Right lobe of liver (tissue), 4 donors: Measurements from ENCODE around the gene TIMM29.

Experiments used
- CTCF ChIP-seq, 4 donors: fragments of 200-600 bp in 3 of 4; fragments of 450-650 bp in 1 of 4; IDR thresholded peaks; one replicate each; pipeline versions ENCODE4 v1.5.1 to v1.8.0; 2016 to 2022; ENCODE audit warnings: antibody characterized with exemption in 4 of 4, mild to moderate bottlenecking in 2 of 4
- POLR2A ChIP-seq: fragments of 450-650 bp; IDR thresholded peaks from one replicate; pipeline ENCODE4 v1.6.1; 2017; ENCODE audit warnings: antibody characterized with exemption, mild to moderate bottlenecking
- donor health status: DM: no; HTN: no; CAD: no.
- donor health status: DM: no; HTN: no; CAD: no.
- donor health status: DM: no; HTN: yes; CAD: no.

GRCh38 chr19:10961073-10961860, 32.7 kb downstream of the TIMM29 start:
- no peak for TF ChIP-seq CTCF (IDR thresholded peaks at IDR 0.05)
- no peak for TF ChIP-seq POLR2A
